Measurements from ENCODE around the gene MASP1.

DNA sequence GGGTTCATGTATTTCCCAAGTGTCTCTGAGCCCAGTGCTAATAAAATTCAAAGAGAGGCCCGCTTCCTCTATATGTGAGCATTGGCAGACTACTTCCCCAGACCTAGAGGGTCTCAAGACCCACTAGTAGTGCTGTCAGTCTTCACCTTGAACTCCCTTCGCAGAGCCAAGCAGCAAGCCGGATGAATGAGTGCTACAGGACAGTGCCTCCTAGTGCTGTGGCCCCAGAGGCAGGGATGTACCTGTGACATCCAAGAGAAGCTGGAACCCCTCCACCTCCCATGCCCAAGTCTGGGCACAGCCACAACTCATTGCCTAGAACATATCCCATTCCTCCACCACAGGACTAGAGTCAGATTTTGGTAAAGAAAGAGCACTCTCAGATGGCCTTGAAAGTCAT, 37.2 kb upstream of the MASP1 start:
- no peak for TF ChIP-seq EZH2 (IDR thresholded peaks at IDR 0.05; ENCODE audit: low read length, missing control alignments)
- TF ChIP-seq, protein P1, sequence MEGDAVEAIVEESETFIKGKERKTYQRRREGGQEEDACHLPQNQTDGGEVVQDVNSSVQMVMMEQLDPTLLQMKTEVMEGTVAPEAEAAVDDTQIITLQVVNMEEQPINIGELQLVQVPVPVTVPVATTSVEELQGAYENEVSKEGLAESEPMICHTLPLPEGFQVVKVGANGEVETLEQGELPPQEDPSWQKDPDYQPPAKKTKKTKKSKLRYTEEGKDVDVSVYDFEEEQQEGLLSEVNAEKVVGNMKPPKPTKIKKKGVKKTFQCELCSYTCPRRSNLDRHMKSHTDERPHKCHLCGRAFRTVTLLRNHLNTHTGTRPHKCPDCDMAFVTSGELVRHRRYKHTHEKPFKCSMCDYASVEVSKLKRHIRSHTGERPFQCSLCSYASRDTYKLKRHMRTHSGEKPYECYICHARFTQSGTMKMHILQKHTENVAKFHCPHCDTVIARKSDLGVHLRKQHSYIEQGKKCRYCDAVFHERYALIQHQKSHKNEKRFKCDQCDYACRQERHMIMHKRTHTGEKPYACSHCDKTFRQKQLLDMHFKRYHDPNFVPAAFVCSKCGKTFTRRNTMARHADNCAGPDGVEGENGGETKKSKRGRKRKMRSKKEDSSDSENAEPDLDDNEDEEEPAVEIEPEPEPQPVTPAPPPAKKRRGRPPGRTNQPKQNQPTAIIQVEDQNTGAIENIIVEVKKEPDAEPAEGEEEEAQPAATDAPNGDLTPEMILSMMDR (conservative IDR thresholded peaks at IDR 0.05 in 1 of 2, IDR thresholded peaks at IDR 0.05 in 1 of 2; ENCODE audit: low read depth in 1 of 2, low read length in 2 of 2), result no peak

All from fibroblast of lung (primary cell).